ENCODE data around the gene APOBEC3B. TPM values are rescaled to one million over a fixed set of nuclear protein-coding genes. Genes with fewer than 3 reads are reported as not detected.

APOBEC3B gene
- total RNA-seq (2.7 TPM), polyA plus RNA-seq (ENCODE audit: insufficient read depth, low read depth, low replicate concordance) (1.0 TPM)
- long read RNA-seq, donor 1, partial matches to known transcripts: 0 of 2 reads
- long read RNA-seq, donor 1, other reads (novel, unspliced or antisense): 0 of 2 reads
- long read RNA-seq, donor 2, partial matches to known transcripts: 0 of 1 reads
- long read RNA-seq, donor 2, other reads (novel, unspliced or antisense): 0 of 1 reads
- long read RNA-seq, donor 3, partial matches to known transcripts: 0 of 1 reads
- long read RNA-seq, donor 3, other reads (novel, unspliced or antisense): 0 of 1 reads
- long read RNA-seq, donor 4: 0 reads
- long read RNA-seq, donor 5: 0 reads
- long read RNA-seq, donor 6, partial matches to known transcripts: 0 of 3 reads
- long read RNA-seq, donor 6, other reads (novel, unspliced or antisense): 0 of 3 reads
- long read RNA-seq, donor 7, partial matches to known transcripts: 3 of 3 reads
- long read RNA-seq, donor 7, other reads (novel, unspliced or antisense): 0 of 3 reads
- long read RNA-seq, donor 8, partial matches to known transcripts: 0 of 3 reads
- long read RNA-seq, donor 8, other reads (novel, unspliced or antisense): 0 of 3 reads
- long read RNA-seq, donor 9: 0 reads
- long read RNA-seq, donor 10, partial matches to known transcripts: 0 of 1 reads
- long read RNA-seq, donor 10, other reads (novel, unspliced or antisense): 0 of 1 reads

DNA sequence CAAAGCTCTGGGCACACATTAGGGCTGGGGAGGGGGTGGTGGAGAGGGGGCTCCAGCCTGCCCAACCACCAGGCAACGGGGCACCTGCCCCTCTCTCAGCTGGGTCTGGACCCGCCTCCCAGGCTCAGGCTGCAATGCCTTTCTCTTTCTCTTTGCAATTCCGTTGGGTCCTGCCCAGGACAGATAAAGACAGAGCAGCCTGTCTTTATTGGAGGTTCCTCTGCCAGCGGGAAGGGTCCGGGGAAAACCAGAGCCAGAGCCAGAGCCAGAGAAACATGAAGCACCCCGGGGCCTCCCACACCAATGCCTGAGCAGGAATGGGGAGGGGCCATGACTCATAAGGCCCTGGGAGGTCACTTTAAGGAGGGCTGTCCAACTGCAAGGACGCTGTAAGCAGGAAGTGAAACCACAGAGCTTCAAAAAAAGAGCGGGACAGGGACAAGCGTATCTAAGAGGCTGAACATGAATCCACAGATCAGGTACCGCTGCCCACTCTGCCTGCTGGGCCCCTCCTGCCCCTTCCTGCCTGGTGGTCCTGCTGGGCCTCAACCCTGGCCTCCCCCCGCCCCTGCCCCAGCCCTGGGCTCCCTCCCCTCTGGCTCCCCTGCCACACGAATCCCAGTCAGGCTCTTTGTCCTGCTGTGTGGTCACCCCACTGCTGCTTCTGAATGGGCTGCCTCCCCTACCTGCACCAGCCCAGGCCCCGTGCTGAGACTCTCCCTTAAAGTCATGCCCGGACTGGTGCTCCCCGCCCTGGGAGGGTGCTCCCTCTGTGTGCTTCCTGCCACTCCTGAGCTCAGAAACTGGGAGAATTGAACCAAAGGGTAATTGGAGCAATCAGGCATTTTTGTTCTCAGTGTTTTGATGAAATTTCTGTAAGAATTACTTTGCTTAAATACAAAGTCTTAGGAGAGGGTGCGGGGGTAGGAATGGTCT lies at the start of gene APOBEC3B:
APOBEC3B (plus strand) TSS at position 356 of the 936 bp plus-strand sequence; CDS start at position 463, 107 bp downstream.
- Histone ChIP-seq H3K4me3 (ENCODE audit: low read length in 3 of 3) (peak within 1 kb of the TSS; percentile 42 to 67 (median 50)), H3K27ac (ENCODE audit: low read depth in 2 of 2, low read length in 2 of 2) (peak within 1 kb of the TSS; percentile 37 to 57), H3K27me3 (ENCODE audit: control insufficient read depth, insufficient read depth, low read length) (no peaks in the 10 kb centered on the region), H3K4me1 (ENCODE audit: control insufficient read depth in 2 of 3, insufficient read depth in 2 of 3, low read depth in 1 of 3, low read length in 3 of 3) (peaks cover 0 to 5% (median 0%) of the 10 kb centered on the region in 3 donors), H3K9me3 (ENCODE audit: control insufficient read depth in 2 of 3, insufficient read depth in 1 of 3, low read length in 3 of 3) (no peaks in the 10 kb centered on the region), H3K36me3 (ENCODE audit: control insufficient read depth in 2 of 3, insufficient read depth in 3 of 3, low read length in 3 of 3) (no peaks in the 10 kb centered on the region), H3K9ac (ENCODE audit: low read length in 3 of 3) (peak within 1 kb of the TSS in 1 of 3 donors; percentile 58)
- DNase-seq (peak; percentile 82 to 96 (median 86)), FAIRE-seq (no peak)
- TF ChIP-seq, protein P1, sequence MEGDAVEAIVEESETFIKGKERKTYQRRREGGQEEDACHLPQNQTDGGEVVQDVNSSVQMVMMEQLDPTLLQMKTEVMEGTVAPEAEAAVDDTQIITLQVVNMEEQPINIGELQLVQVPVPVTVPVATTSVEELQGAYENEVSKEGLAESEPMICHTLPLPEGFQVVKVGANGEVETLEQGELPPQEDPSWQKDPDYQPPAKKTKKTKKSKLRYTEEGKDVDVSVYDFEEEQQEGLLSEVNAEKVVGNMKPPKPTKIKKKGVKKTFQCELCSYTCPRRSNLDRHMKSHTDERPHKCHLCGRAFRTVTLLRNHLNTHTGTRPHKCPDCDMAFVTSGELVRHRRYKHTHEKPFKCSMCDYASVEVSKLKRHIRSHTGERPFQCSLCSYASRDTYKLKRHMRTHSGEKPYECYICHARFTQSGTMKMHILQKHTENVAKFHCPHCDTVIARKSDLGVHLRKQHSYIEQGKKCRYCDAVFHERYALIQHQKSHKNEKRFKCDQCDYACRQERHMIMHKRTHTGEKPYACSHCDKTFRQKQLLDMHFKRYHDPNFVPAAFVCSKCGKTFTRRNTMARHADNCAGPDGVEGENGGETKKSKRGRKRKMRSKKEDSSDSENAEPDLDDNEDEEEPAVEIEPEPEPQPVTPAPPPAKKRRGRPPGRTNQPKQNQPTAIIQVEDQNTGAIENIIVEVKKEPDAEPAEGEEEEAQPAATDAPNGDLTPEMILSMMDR (IDR thresholded peaks at IDR 0.05; ENCODE audit: borderline replicate concordance, extremely low read depth, insufficient read depth): no peak
- intact Hi-C loops (cut with DNase I): no loop called here

DNA sequence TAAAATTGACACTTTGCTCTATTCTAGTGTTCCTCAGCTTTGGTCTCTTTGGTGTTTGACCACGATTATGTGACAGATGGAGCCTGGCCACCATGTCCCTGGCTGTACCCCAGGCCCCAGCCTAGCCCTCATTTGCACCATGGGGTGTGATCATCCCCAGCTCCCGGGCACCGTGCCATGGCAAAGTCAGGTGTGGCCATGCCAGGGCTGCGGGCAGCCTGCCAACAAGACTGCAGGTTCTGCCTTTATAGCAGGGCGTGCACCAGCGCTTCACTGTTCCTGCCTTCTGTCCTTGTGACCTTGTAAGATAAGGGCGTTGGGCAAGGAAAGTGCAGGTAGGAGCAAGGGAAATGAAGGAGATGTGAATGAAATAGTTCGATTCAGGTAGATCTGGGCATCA lies 47.1 kb upstream of the APOBEC3B start:
- Histone ChIP-seq H3K27ac (ENCODE audit: low read depth in 2 of 2, low read length in 2 of 2) (no peak overlapping the region), H3K4me3 (ENCODE audit: low read length in 3 of 3) (no peak overlapping the region), H3K27me3 (ENCODE audit: control insufficient read depth, insufficient read depth, low read length) (no peaks in the 10 kb centered on the region), H3K9me3 (ENCODE audit: control insufficient read depth in 2 of 3, insufficient read depth in 1 of 3, low read length in 3 of 3) (no peaks in the 10 kb centered on the region), H3K36me3 (ENCODE audit: control insufficient read depth in 2 of 3, insufficient read depth in 3 of 3, low read length in 3 of 3) (no peaks in the 10 kb centered on the region), H3K4me1 (ENCODE audit: control insufficient read depth in 2 of 3, insufficient read depth in 2 of 3, low read depth in 1 of 3, low read length in 3 of 3) (peaks cover 0 to 3% (median 0%) of the 10 kb centered on the region in 3 donors), H3K9ac (ENCODE audit: low read length in 3 of 3) (no peak overlapping the region)
- intact Hi-C loops (cut with DNase I): no loop called here
- FAIRE-seq (peak; percentile 3), DNase-seq (peak in 2 of 5 donors; percentile 31 to 97)
- TF ChIP-seq, protein P1 (IDR thresholded peaks at IDR 0.05; ENCODE audit: borderline replicate concordance, extremely low read depth, insufficient read depth): no peak

DNA sequence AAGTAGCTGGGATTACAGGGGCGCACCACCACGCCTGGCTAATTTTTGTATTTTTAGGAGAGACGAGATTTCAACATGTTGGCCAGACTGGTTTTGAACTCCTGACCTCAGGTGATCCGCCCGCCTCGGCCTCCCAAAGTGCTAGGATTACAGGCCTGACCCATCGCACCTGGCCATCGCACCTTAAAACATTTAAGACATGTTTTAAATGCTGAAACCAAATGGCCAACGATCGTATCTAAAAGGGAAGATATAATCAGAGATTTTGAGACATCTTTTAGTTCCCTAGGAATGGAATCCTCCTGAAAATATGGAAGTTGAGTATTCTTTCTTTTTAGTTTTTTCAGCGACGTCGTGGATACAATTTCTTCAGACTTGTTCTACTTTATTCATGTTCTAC lies 46.5 kb upstream of the APOBEC3B start:
- no peaks in the 10 kb centered on the region for H3K9me3 ChIP-seq (ENCODE audit: control insufficient read depth in 2 of 3, insufficient read depth in 1 of 3, low read length in 3 of 3)
- no peaks in the 10 kb centered on the region for H3K36me3 ChIP-seq (ENCODE audit: control insufficient read depth in 2 of 3, insufficient read depth in 3 of 3, low read length in 3 of 3)
- H3K4me1 ChIP-seq (ENCODE audit: control insufficient read depth in 2 of 3, insufficient read depth in 2 of 3, low read depth in 1 of 3, low read length in 3 of 3): peaks cover 0 to 3% (median 0%) of the 10 kb centered on the region in 3 donors
- H3K4me3 ChIP-seq (ENCODE audit: low read length in 3 of 3): no peak overlapping the region
- FAIRE-seq (no peak), DNase-seq (no peak)
- no peak overlapping the region for H3K9ac ChIP-seq (ENCODE audit: low read length in 3 of 3)
- H3K27me3 ChIP-seq (ENCODE audit: control insufficient read depth, insufficient read depth, low read length): no peaks in the 10 kb centered on the region
- intact Hi-C loops (cut with DNase I): no loop called here
- TF ChIP-seq, protein P1 (IDR thresholded peaks at IDR 0.05; ENCODE audit: borderline replicate concordance, extremely low read depth, insufficient read depth): no peak
- no peak overlapping the region for H3K27ac ChIP-seq (ENCODE audit: low read depth in 2 of 2, low read length in 2 of 2)
